Urothelium cell line (cell line): ENCODE data around the gene PBX3.

Experiments
- DNase-seq: peaks from one replicate; pipeline ENCODE4 v3.0.0; 2011; ENCODE audit warnings: low spot score, mixed read lengths
- FAIRE-seq: peaks from 2 replicates; lab custom pipeline; 2011; peaks lifted over from hg19 to GRCh38; lab: Jason Lieb, UNC

The PBX3 gene

DNA sequence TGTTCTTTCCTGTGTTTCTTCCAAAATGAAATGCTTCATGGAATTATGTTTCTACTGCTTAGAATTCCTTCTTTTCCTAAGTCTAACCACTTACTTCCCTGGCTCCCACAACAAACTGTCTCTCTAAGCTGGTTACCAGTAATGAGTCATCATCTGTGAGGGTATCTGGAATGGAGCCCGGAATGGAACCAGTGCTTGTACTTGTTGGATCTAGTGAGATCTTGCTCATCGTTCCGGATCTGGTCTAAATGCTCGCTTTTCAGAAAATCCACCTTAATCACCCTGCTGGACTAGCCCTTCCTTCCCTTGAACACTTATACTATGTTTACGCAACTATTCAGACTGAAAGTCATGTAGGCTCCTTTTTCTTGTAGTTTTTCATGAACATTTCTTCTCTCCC, 184.8 kb downstream of the PBX3 start:
- FAIRE-seq = no peak

DNA sequence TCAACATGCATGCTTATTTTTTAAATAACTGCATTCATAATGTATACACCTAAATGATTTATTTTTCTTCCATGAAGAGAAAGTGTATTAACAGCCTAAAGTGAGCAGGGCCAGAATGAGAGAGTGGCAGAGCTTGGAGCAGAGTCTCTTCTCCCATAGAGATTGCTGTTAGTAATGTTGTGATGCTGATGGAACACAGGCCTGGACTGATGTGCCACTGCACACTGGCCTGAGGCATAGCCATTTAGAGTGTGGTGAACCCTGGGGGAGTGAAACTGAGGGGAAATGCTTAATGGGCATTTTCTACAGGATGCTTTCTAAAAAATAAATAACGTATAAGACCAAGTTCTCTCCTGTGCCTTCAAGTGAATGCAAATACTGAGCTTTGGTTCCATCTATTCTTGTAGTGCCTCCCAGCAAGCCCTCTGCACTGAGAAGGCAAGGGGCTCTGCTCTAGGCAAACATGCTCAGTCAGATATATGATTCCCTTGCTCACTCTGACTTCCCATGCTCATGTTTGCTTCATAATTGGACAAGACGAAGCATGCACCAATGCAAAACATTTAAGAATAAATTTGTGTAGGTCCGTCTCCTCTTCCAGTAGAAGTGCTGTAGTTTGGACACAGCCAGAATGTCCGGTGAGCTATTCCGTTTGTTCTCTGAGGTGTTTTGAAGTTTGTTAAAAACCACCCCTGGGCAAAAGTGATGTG, 185.7 kb downstream of the PBX3 start:
- DNase-seq (no peak), FAIRE-seq (no peak)

More for the DNA sequence above, 184.8 kb downstream of the PBX3 start:
- peak; percentile 71 for DNase-seq

DNA sequence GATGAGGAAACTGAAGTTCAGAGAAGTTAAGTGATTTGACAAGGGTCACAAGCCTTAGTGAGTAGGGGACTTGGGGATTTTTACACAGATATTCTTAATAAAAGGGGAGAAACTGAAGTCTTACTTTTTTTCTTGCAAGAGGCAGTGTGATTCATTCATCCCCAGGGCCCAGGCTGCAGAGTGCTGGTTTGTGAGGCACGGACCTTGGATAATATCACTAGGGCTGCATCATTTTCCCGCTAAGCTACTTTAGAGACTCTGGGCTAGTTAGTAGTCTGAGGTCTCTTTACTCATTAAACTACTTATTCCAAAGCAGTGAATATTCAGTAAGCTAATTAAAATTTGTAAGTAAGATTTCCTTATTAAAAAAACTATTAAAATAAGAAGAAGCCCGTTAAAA, 195.0 kb downstream of the PBX3 start:
- DNase-seq (no peak), FAIRE-seq (no peak)

DNA sequence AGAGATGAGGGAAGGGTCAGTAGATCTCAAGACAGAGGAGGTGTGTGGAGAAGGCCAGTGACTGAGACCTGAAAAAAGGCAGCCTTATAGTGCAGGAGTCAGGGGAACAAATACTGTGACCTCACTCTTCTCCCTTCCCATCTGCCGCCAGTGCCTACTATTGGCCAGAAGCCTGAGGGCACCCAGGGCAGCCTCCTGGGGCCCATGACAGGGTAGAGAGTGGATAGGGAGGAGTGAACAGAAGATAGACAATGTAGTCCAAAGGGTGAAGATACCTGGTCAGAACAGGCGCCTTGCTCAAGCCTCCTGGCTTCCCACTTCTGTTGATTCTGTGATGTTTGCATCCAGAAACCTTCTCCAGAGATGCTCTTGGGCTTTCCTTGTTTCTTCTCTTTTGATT, 196.7 kb downstream of the PBX3 start:
- FAIRE-seq (no peak), DNase-seq (no peak)

DNA sequence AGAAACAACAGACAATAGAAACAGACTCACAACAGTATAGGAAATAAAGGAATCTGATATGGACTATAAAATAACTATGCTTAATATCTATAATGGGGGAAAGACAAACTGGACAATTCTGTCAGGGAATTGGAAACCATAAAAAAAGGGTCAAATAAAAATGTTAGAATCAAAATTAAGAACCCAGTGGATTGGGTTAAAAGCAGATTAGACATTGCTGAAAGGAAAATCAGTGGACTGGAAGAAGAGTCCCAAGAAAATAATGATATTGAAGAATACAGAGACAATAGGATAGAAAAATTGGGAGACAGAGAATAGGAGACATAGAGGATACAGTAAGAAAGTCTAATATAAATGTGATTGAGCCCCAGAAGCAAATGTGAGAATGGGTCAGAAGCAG, 199.2 kb downstream of the PBX3 start:
- FAIRE-seq = no peak
- DNase-seq = no peak

DNA sequence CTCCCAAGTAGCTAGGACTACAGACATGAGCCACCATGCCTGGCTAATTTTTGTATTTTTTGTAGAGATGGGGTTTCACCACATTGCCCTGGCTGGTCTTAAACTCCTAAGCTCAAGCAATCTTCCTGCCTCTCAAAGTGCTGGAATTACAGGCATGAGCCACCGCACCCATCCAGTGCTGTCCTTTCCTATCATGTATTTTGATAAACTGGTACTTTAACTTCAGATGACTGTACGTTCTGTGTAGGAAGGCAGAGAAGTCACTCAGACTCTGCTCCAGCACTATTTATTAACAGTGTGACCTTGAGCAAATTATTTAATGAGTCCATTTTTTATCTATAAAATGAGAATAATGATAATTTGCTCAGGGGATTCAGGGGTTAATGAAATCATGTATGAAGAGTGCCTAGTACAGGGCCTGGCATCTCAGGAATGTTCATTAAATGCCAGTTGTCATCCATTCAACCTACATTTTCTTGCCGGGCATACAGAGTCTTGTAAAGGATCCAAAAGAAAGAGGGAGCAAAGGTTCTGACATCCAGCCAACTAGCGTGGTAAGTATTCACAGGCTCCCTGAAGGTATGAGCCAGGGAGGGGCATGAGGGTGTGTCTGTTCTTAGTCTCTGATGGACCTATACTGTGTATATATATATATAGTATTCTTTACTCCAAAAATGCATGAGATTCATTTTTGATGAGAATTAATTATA, 201.9 kb downstream of the PBX3 start:
- FAIRE-seq (no peak), DNase-seq (no peak)

DNA sequence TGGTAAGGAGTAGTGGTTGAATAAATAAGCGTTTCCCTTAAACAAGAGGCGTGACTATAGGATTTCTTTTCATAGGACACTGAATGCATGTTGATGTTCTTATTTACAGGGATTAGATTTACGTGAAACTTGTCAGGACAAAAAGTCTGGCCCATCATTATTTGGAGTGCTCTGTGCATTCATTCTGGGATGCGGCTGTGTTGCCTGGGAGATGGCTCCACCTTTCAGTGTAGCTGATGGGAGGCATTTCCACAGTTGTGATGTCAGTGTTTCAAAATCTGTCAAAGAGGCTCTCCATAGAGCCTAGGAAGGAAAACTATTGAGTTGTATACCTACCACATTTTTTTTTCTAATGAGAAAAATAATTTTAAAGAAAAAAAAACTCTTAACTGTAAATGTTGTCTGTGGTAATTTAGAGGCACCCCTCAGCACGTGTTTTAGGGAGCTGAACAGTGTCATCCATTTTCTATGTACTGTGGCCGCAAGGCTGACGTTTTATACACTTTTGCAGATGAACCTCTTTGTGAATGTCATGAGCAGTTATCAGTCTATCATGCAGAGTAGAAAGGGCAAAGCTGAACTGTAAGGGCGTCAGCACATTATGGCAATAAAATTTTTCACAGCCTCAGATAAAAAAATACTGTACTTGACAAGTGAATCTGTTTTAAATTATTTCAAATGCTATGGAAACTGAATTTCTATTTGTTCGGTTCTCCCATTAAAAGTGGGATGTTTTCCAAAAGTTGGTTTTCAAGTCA, 202.7 kb downstream of the PBX3 start:
- FAIRE-seq = no peak
- DNase-seq = no peak

DNA sequence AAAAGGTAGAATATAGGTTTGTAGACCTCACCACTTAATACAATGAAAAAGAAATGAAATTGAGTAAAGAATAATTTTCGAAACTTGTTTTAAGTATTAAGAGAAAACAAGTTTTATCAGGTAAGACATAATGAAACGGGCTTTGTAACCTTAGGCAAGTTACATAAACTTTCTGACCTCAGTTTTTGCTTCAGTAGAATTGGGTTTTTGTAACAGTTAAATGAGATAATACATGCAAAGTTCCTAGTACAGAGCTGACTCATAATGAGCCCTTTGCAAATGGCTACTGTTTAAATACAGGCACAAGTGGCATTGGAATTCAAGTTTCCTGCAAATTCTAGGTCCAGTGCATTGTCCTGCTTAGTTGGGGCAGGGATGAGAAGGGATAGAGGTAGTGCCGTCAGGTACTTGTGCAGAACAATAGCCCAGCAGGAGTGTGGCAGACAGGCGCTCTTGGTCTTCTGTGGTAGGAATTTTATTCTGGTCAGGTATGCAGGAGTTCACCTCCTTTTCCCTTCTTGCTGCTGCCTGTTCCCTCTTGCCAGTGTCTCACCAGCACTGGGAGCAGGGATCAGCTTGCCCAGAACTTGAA, 203.8 kb downstream of the PBX3 start:
- FAIRE-seq = no peak
- DNase-seq = no peak

DNA sequence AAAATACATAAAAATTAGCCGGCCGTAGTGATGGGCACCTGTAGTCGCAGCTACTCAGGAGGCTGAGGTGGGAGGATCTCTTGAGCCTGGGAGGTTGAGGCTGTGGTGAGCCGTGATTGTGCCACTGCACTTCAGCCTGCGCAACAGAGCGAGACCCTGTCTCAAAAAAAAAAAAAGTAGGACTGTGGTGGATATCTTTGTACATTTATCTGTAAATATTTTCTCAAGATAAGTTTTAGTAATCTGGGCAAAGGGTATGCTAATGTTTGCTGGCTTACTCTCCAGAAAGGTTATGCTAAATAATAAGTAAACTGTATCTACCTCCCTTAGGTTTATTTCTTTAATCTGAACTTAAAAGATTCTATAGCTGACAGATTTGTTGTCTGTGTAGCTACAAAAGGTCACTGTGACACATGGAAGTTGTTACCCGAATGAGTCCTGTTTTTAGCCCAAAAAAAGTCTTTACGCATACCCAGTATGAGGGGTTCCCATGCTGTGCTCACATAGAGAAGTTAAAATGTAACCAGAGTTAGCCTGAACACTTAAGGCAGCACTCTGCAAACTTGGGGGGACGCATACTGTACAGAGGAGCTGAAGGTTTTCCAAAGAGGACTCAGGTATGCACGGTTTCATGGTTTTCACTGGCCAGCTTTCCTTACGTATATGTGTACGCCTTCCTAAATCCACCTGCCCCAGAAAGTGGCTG, 206.3 kb downstream of the PBX3 start:
- DNase-seq (no peak), FAIRE-seq (no peak)

DNA sequence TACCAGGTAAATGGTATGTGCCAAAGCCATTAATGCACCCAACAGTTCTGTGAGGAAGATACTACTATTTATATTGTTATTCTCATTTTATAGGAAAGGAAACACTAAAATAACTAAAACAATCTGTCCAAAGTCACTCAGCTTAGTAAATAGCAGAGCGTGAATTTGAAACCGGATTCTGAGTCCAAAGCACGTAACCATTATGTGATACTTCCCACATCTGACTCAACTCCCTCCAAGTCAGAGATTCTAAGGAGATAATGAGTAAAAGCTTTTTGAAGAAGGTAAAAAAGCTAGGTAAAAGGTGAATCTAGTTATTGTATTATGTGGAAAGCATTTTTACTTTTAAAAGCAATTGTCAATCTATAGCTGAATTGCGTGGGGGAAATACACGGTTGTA, 208.9 kb downstream of the PBX3 start:
- FAIRE-seq (no peak), DNase-seq (no peak)

DNA sequence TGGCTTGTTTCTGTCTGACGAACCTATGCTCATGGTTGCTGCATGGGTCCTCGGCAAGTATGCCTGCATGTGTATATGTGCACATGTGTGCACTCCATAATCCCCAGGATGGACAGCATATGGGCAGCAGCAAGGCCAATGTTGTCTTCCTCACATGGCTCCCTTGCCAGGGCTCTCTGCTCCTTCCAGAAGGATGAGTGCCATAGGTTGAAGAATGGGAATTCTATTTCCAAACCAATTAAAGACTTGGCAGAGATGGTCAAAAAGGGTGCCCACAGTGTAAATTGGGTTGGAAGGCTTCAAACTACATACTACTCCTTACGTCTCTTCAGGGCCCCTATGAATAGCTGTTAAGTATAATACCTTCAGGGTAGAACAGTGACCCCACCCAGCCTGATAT, 212.1 kb downstream of the PBX3 start:
- no peak for FAIRE-seq
- no peak for DNase-seq

DNA sequence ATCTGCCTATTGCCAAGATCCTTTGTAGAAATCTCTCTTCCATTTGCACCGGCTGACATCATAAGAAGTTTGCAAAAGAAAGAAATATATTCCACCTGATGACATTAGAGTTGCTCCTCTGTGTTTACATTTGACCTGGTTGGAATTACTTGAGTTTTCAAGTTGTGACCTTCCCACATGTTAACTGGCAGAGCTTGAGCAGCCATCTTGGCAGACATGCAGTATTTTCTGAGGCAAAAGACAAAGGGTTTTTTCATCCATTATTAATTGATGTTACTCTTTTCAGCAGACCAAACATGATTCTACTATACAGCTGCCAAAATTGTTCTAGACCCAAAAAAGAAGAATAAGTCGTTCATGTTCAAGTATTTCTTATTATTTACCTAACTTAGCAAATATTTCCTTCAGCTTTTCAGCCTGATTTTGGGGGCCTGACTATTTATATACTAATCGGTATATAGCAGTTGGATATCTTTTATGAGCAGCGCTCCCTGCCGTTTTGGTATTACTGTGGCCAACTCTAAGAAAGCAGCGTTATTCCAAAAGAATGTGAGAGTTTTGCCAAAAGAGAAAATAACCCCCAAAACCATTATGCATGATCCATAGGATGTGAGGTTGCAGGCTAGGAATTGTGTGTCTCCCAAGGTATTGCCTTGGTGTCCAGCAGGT, 212.9 kb downstream of the PBX3 start:
- FAIRE-seq (no peak), DNase-seq (no peak)

DNA sequence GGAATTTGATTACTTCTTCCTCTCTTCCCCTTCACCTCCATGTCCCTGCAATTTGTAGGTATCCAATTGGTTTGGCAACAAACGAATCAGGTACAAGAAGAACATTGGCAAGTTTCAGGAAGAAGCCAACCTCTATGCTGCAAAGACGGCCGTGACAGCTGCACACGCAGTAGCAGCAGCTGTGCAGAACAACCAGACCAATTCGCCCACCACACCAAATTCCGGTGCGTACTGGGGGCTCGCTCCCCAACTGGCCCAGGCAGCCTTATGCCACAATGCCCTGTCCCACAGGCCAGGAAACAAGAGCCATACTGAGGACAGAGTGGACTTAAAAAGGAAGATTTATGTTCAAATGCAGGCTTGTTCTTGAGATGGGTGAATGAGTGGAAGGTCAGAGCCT, 213.5 kb downstream of the PBX3 start:
- FAIRE-seq (no peak), DNase-seq (no peak)

DNA sequence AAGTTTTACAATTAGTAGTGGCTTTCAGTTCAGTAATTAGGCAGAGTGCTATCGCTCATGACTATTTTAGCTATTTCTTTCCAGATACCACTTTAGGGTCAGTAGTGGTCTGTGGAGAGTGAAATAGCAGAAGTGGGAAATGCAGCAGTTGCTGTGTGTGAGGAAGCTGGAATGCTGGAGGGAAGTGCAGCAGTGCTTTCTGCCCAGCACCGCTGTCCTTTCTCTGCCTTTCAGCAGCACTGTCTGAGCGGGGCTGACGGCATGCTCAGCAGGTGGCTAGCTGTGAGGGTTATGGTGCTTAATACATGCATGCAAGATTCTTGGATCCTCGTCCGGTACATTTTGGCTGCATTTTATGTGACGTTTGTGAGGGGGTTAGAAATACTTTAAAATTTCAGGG, 213.9 kb downstream of the PBX3 start:
- DNase-seq (no peak), FAIRE-seq (no peak)

DNA sequence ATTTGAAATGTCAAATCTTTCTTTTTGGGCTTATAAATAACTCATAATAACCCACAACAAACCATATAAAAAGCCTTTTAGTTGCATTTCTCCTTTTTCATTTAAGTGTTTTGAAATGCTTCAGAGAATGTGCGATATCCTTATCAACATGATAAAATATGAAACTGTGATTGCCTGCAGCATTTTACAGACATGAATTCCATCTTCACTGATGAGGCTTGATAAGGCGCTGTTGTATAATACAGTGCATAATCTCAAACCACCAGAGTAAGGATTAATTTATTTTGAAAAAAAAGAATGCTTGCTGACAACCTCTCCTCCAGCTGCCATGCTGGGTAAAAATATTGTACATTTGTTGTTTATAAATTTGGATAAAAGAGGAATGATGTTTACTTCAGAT, 216.8 kb downstream of the PBX3 start:
- FAIRE-seq = no peak
- no peak for DNase-seq

DNA sequence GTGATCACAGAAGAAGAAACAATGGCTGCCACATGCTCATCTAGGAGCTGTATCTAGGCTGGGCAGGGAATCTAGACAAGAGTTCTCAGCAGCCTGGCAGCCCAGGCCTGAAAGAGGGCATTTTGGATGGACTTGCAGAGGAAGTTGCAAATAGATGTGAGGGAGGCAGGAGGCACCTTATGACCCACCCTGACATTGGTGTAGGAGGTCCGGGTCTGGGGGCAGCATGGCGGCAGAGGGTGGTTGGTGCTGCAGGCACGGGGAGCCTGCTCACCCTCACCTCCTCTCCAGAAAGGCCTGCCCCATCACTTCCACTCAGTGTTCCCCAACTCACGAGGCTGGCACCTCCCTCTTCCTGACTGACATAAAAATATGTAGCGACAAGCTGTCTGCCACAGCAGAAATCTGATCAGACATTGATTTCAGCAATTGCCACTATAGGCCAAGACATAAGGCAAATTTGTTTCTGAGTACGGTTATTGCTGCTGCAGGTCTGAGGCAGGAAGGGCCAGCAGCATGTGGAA, 217.6 kb downstream of the PBX3 start:
- FAIRE-seq (no peak), DNase-seq (no peak)

DNA sequence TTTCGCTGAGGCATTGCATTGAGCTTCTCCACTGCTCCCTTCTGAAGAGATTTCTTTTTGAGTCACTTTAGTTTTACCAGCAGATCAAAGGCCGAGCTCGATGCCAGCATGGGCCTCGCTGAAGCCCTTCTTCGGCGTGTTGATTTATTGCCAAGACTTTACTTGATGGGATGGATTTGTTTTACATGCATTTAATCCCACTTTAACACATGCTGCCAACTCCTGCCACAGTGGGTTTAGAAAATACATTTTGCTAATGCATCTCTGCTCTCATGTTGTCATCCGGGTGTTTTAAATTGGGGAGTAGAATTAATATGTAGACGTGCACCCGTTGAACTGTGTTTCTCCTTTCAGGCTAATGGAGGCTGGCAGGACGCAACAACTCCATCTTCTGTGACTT, 218.3 kb downstream of the PBX3 start:
- no peak for FAIRE-seq

DNA sequence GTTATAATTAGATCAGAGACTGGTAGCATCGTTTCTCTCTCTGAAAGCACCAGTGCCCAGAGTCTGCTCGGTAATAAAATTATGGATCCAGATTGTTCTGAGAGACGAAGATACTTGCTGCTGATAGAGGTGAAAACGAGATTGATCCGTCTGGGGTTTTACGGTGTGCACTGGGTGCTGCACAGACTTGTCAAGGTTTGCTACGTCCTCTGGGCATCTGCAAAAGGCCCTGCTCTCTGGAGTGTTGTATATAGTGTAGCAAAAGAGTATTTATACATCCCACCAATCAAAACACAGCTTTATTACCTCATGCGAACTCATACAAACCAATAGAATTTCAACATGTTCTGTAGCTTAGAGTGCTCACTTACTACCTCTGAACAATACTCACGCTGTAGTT, 219.3 kb downstream of the PBX3 start:
- FAIRE-seq (no peak), DNase-seq (no peak)

More for the DNA sequence above, 218.3 kb downstream of the PBX3 start:
- DNase-seq = no peak

DNA sequence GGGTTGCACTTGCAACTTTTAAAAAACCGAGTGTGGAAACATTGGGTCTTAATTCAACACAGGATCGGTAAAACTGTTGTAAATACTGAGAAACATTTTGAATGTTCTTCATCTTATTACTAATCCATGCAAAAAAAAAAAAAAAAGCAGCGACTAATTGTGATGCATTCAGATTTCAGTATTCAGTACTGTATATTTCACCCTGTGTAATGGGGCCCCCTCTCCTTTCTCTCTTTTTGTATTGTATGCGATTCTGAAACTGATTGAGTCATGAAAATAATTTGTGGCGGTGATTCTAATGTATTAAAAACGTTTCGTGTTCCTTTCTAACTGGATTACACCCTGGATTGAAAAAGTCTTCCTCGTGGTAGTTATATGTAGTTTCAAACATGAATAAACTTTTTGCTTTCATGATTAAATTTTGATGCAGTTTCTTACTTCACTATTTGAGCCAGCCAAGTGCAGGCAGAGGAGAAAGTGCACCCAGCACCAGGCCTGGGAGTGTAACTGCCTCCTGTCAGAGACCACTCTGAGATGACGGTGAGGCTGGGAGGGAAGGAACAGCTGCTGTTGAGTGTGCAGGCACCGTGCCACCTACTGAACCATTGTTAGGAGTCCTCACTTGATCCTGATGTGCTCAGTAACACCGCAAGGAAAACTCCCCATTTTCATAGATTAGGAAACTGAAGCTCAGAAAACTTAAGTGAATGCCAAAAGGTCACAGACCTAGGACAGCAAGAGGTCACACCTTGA, 220.0 kb downstream of the PBX3 start:
- FAIRE-seq = no peak
- no peak for DNase-seq
